ENCODE data around the gene CLIP1. TPM values are rescaled to one million over a fixed set of nuclear protein-coding genes. Genes with fewer than 3 reads are reported as not detected.

CLIP1 gene
- total and polyA plus RNA-seq, 2 of the 8 experiments (the other 6 are each of a cell fraction or from before 2014, with no cell fraction given) = 19.0 to 27.6 TPM

GRCh38 chr12:122230798-122231197 is 191.7 kb downstream of the CLIP1 start:
- Histone ChIP-seq H2BK120ac (replicated peaks; ENCODE audit: low read depth, low read length) (no peak overlapping the region), H3K4me3 (ENCODE audit: extremely low read depth in 1 of 4, insufficient read depth in 2 of 4, low read depth in 3 of 4, low read length in 4 of 4) (no peak overlapping the region), H4K5ac (ENCODE audit: insufficient read length, low read depth, low read length) (no peak overlapping the region), H4K20me1 (replicated peaks in 1 of 2; ENCODE audit: control insufficient read depth in 1 of 2, insufficient read depth in 2 of 2, low read length in 2 of 2) (peaks cover 0 to 5% of the 10 kb centered on the region in 2 experiments), H2BK5ac (ENCODE audit: low read depth, low read length) (no peak overlapping the region), H3K27ac (ENCODE audit: low read depth, low read length) (no peak overlapping the region), H3K23me2 (ENCODE audit: low read depth, low read length) (peaks cover 2% of the 10 kb centered on the region; the same call in 1 of the 2 replicates), H3K27me3 (replicated peaks in 1 of 4; ENCODE audit: control insufficient read depth in 3 of 4, extremely low read depth in 1 of 4, insufficient read depth in 3 of 4, low read length in 3 of 4) (no peaks in the 10 kb centered on the region; a peak in 2 of 7 replicates), H2AK5ac (ENCODE audit: low read depth, low read length) (no peak overlapping the region), H3K36me3 (ENCODE audit: control insufficient read depth in 2 of 4, insufficient read depth in 4 of 4, low read length in 3 of 4) (peaks cover 5 to 26% (median 12%) of the 10 kb centered on the region in 4 experiments), H3K56ac (replicated peaks; ENCODE audit: insufficient read length, low read depth, low read length) (no peak overlapping the region), H2BK15ac (ENCODE audit: low read length) (no peak overlapping the region), H3K18ac (ENCODE audit: extremely low read depth, low read length) (no peak overlapping the region), H3K23ac (ENCODE audit: insufficient read length) (no peak overlapping the region), H2AFZ (ENCODE audit: low read length) (no peak overlapping the region), H3K14ac (ENCODE audit: insufficient read length) (no peak overlapping the region), H4K91ac (replicated peaks; ENCODE audit: insufficient read length, low read length) (no peak overlapping the region), H3K9ac (replicated peaks in 1 of 4; ENCODE audit: extremely low read depth in 1 of 4, low read depth in 3 of 4, low read length in 3 of 4) (no peak overlapping the region), H2BK12ac (ENCODE audit: low read depth, low read length) (no peak overlapping the region), H3K79me1 (ENCODE audit: low read depth, low read length) (no peaks in the 10 kb centered on the region), H3K4me1 (replicated peaks in 1 of 4; ENCODE audit: control insufficient read depth in 3 of 4, insufficient read depth in 4 of 4, low read length in 3 of 4) (peaks cover 0 to 7% (median 6%) of the 10 kb centered on the region in 4 experiments; a peak in 5 of 7 replicates), H4K8ac (ENCODE audit: extremely low read depth, insufficient read depth, low read length) (no peak overlapping the region), H3K9me3 (ENCODE audit: insufficient read depth in 2 of 2, low read depth in 1 of 2, low read length in 1 of 2) (no peaks in the 10 kb centered on the region), H3K4ac (replicated peaks; ENCODE audit: insufficient read length, low read depth, low read length) (no peak overlapping the region), H3K4me2 (ENCODE audit: insufficient read depth in 1 of 2, low read depth in 2 of 2, low read length in 2 of 2) (no peak overlapping the region), H2BK20ac (ENCODE audit: low read length) (no peak overlapping the region), H3K79me2 (ENCODE audit: control insufficient read depth in 1 of 2, insufficient read depth in 2 of 2, low read length in 2 of 2) (no peaks in the 10 kb centered on the region)
- TF ChIP-seq RBBP5 (IDR thresholded peaks at IDR 0.05; ENCODE audit: borderline replicate concordance, low read depth, low read length) = no peak
- ChIA-PET CTCF (ENCODE audit: partially characterized antibody) (interaction anchor here (1.2 kb wide), 1 partner anchor 15 kb away, joined by 4 read pairs; no protein-coding TSS in a partner anchor), POLR2A (ENCODE audit: partially characterized antibody) (interaction anchor here (1.0 to 1.3 kb wide), 2 partner anchors 8 kb away, joined by 3 read pairs; no protein-coding TSS in a partner anchor)
- WGBS, 2 experiments (ENCODE audit: extremely low coverage in 1 of 2, insufficient coverage in 1 of 2, insufficient read length in 1 of 2, insufficient replicate concordance in 2 of 2, low coverage in 1 of 2, low lambda C conversion rate in 2 of 2, missing lambda C conversion rate in 1 of 2) = 67% methylated on average over 6 of the region's 6 CpGs; no CpG with 5 or more reads in 1 of the 2 experiments
- FAIRE-seq = no peak
- DNase-seq (ENCODE audit: low read depth in 1 of 2, low spot score in 2 of 2) = no peak

All from H1 (cell line).